ENCODE data around the gene NOSTRIN.

Gene NOSTRIN

GRCh38 chr2:168821992-168822391 is 19.6 kb downstream of the NOSTRIN start:
- H4K20me1 ChIP-seq (ENCODE audit: insufficient read depth), result no peaks in the 10 kb centered on the region
- H3K36me3 ChIP-seq (ENCODE audit: insufficient read depth), result no peaks in the 10 kb centered on the region
- H2AFZ ChIP-seq (ENCODE audit: low read depth), result no peak overlapping the region
- H3K9ac ChIP-seq, result no peak overlapping the region
- no peak overlapping the region for H3K4me3 ChIP-seq (IDR thresholded peaks at IDR 0.05; ENCODE audit: insufficient read depth, low read depth, low read length)
- H3K27ac ChIP-seq, result no peak overlapping the region
- H3K27me3 ChIP-seq (ENCODE audit: insufficient read depth, low read depth), result no peaks in the 10 kb centered on the region
- no peak overlapping the region for H3K4me2 ChIP-seq
- no peak for TF ChIP-seq CTCF (conservative IDR thresholded peaks at IDR 0.05; ENCODE audit: low read depth, low read length)
- no peaks in the 10 kb centered on the region for H3K79me2 ChIP-seq (ENCODE audit: insufficient read depth, low read depth)
- no peaks in the 10 kb centered on the region for H3K4me1 ChIP-seq (ENCODE audit: low read depth, poor library complexity, severe bottlenecking)

GRCh38 chr2:168825126-168825525 is 22.7 kb downstream of the NOSTRIN start:
- Histone ChIP-seq H3K4me2 (no peak overlapping the region), H3K4me3 (IDR thresholded peaks at IDR 0.05; ENCODE audit: insufficient read depth, low read depth, low read length) (no peak overlapping the region), H2AFZ (ENCODE audit: low read depth) (no peak overlapping the region), H3K36me3 (ENCODE audit: insufficient read depth) (no peaks in the 10 kb centered on the region), H3K27me3 (ENCODE audit: insufficient read depth, low read depth) (no peaks in the 10 kb centered on the region), H3K9ac (no peak overlapping the region), H4K20me1 (ENCODE audit: insufficient read depth) (no peaks in the 10 kb centered on the region), H3K4me1 (ENCODE audit: low read depth, poor library complexity, severe bottlenecking) (no peaks in the 10 kb centered on the region), H3K79me2 (ENCODE audit: insufficient read depth, low read depth) (no peaks in the 10 kb centered on the region), H3K27ac (no peak overlapping the region)
- TF ChIP-seq CTCF (conservative IDR thresholded peaks at IDR 0.05; ENCODE audit: low read depth, low read length), result no peak

- Histone ChIP-seq H3K27me3 (ENCODE audit: insufficient read depth, low read depth) (no peaks in the 10 kb centered on the region), H3K79me2 (ENCODE audit: insufficient read depth, low read depth) (no peaks in the 10 kb centered on the region), H3K36me3 (ENCODE audit: insufficient read depth) (no peaks in the 10 kb centered on the region), H4K20me1 (ENCODE audit: insufficient read depth) (no peaks in the 10 kb centered on the region), H3K9ac (no peak overlapping the region), H3K4me2 (no peak overlapping the region), H3K4me1 (ENCODE audit: low read depth, poor library complexity, severe bottlenecking) (no peaks in the 10 kb centered on the region), H3K27ac (no peak overlapping the region), H3K4me3 (IDR thresholded peaks at IDR 0.05; ENCODE audit: insufficient read depth, low read depth, low read length) (no peak overlapping the region), H2AFZ (ENCODE audit: low read depth) (no peak overlapping the region)
- no peak for TF ChIP-seq CTCF (conservative IDR thresholded peaks at IDR 0.05; ENCODE audit: low read depth, low read length)
Observed at GRCh38 chr2:168830958-168831357, 28.5 kb downstream of the NOSTRIN start.

GRCh38 chr2:168831662-168832061 is 29.2 kb downstream of the NOSTRIN start:
- H3K79me2 ChIP-seq (ENCODE audit: insufficient read depth, low read depth), result no peaks in the 10 kb centered on the region
- H4K20me1 ChIP-seq (ENCODE audit: insufficient read depth), result no peaks in the 10 kb centered on the region
- no peak overlapping the region for H3K27ac ChIP-seq
- no peak overlapping the region for H2AFZ ChIP-seq (ENCODE audit: low read depth)
- no peak overlapping the region for H3K9ac ChIP-seq
- no peak overlapping the region for H3K4me3 ChIP-seq (IDR thresholded peaks at IDR 0.05; ENCODE audit: insufficient read depth, low read depth, low read length)
- no peaks in the 10 kb centered on the region for H3K4me1 ChIP-seq (ENCODE audit: low read depth, poor library complexity, severe bottlenecking)
- H3K4me2 ChIP-seq, result no peak overlapping the region
- H3K36me3 ChIP-seq (ENCODE audit: insufficient read depth), result no peaks in the 10 kb centered on the region
- H3K27me3 ChIP-seq (ENCODE audit: insufficient read depth, low read depth), result no peaks in the 10 kb centered on the region
- TF ChIP-seq CTCF (conservative IDR thresholded peaks at IDR 0.05; ENCODE audit: low read depth, low read length), result no peak
